ENCODE measurements around the gene ESR1.
"Not testable (repeated sequence)": the region's sequence is repeated elsewhere in the genome, so short reads cannot be mapped to it uniquely, and the experiment has no call there.

ESR1 gene

DNA sequence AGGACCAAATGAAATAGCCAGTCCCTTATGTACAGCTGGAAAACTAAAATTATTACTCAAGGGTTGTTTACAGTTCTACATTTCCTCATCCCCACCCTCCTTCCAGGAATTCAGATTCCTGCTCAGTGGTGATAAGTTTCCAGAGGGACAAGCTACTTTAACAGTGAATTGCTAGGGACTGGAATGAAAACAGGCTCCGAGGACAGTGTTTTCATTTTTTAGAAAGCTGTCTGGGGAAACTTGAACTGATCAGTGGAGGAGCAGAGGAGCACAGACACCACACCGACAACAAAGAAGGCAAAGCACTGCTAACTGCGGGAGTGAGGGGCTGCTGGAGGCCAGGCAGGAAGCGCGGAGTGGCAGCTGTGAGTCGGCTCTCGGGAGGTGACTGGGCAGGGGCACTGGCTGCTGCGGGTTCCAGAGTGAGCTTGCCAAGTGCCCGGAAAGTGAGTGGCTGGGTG is 322.2 kb downstream of the ESR1 start:
- no peak overlapping the region for H3K4me2 ChIP-seq (ENCODE audit: low read length)
- H4K8ac ChIP-seq (ENCODE audit: low read depth, low read length): no peak overlapping the region
- H3K23ac ChIP-seq (ENCODE audit: low read length): no peak overlapping the region
- H2BK120ac ChIP-seq (ENCODE audit: low read depth, low read length): no peak overlapping the region
- no peak overlapping the region for H3K4me3 ChIP-seq (ENCODE audit: low read length)
- no peaks in the 10 kb centered on the region for H3K79me1 ChIP-seq (ENCODE audit: low read length)
- no peak overlapping the region for H3K9ac ChIP-seq (ENCODE audit: low read length)
- H2BK5ac ChIP-seq (ENCODE audit: low read length): no peak overlapping the region
- H3K79me2 ChIP-seq (ENCODE audit: control insufficient read depth, insufficient read depth, low read length): no peaks in the 10 kb centered on the region
- peak; percentile 9 for DNase-seq
- no peak overlapping the region for H4K5ac ChIP-seq (ENCODE audit: low read length)
- H3K18ac ChIP-seq (ENCODE audit: low read length): no peak overlapping the region
- no peaks in the 10 kb centered on the region for H3K36me3 ChIP-seq (ENCODE audit: control insufficient read depth, insufficient read depth, low read length)
- no peak overlapping the region for H2BK15ac ChIP-seq (replicated peaks; ENCODE audit: low read depth)
- WGBS (ENCODE audit: extremely low coverage, insufficient coverage, low lambda C conversion rate): no CpG with 5 or more reads among the region's 9 CpGs
- H3K27me3 ChIP-seq (ENCODE audit: insufficient read depth, low read length, poor library complexity): no peaks in the 10 kb centered on the region
- no peak overlapping the region for H3K56ac ChIP-seq (ENCODE audit: low read length)
- no peak overlapping the region for H3K27ac ChIP-seq (ENCODE audit: low read depth, low read length)
- H3K4ac ChIP-seq (ENCODE audit: low read depth, low read length): no peak overlapping the region
- H3K4me1 ChIP-seq (ENCODE audit: control insufficient read depth, low read depth, low read length): no peaks in the 10 kb centered on the region
- no peak overlapping the region for H2AK5ac ChIP-seq (ENCODE audit: low read length)

DNA sequence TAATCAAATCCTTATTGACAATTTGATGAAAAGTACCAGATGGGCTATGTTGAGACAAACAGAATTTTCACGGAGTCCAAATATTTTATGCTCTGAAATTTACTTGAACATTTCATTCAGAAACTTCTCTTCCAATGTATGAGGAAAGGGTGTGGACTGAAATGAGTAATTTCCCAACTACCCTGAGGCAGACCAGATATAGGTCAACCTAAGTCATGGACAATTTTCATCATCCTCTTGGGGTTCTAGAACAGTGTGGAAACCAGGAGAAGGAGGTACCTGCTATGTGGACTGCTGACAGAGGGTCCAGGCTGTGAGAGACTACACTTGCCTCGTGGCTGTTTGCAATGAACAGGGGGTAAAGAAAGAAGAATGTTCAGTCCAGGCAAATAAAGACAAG is 323.0 kb downstream of the ESR1 start:
- Histone ChIP-seq H3K4me2 (ENCODE audit: low read length) (no peak overlapping the region), H3K27me3 (ENCODE audit: insufficient read depth, low read length, poor library complexity) (no peaks in the 10 kb centered on the region), H3K23ac (ENCODE audit: low read length) (no peak overlapping the region), H2AK5ac (ENCODE audit: low read length) (no peak overlapping the region), H3K79me2 (ENCODE audit: control insufficient read depth, insufficient read depth, low read length) (no peaks in the 10 kb centered on the region), H3K79me1 (ENCODE audit: low read length) (no peaks in the 10 kb centered on the region), H2BK15ac (replicated peaks; ENCODE audit: low read depth) (no peak overlapping the region), H3K4me3 (ENCODE audit: low read length) (no peak overlapping the region), H3K27ac (ENCODE audit: low read depth, low read length) (no peak overlapping the region), H3K36me3 (ENCODE audit: control insufficient read depth, insufficient read depth, low read length) (no peaks in the 10 kb centered on the region), H4K8ac (ENCODE audit: low read depth, low read length) (no peak overlapping the region), H2BK120ac (ENCODE audit: low read depth, low read length) (no peak overlapping the region), H3K18ac (ENCODE audit: low read length) (no peak overlapping the region), H4K5ac (ENCODE audit: low read length) (no peak overlapping the region), H3K4me1 (ENCODE audit: control insufficient read depth, low read depth, low read length) (no peaks in the 10 kb centered on the region), H2BK5ac (ENCODE audit: low read length) (no peak overlapping the region), H3K56ac (ENCODE audit: low read length) (no peak overlapping the region), H3K9ac (ENCODE audit: low read length) (no peak overlapping the region), H3K4ac (ENCODE audit: low read depth, low read length) (no peak overlapping the region)
- no peak for DNase-seq
- no CpG with 5 or more reads among the region's 2 CpGs for WGBS (ENCODE audit: extremely low coverage, insufficient coverage, low lambda C conversion rate)

DNA sequence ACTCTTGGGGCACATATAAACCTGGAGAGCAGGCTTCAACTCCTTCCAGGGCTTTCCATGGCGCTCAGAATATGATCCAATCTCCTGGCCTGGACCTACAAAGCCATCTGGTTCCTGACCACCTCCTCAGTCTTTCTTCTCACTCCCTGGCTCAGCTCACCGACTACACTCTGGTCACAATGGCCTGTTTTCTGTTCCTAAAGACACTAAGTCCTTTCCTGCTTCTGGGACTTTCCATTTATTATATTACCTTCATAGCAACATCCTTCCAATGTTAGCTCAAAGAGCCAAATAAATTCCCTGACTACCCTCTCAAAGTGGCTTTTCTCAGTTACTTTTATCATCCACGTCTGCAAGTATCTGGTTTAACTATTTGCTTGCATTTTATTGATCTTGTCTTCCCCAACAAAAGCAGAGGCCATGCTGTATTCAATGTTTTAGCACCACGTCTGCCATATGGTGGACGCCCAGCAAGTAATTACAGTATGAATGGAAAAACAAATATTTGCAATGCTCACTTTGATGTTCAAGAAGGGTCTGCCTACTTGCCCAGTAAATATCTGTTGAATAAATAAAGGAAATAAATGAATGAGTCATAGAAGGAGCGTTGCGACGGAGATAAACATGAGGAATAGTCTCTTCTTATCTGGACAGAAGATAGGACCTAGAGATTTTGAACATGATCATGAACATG is 328.4 kb downstream of the ESR1 start:
- H3K9ac ChIP-seq (ENCODE audit: low read length): no peak overlapping the region
- H3K4ac ChIP-seq (ENCODE audit: low read depth, low read length): no peak overlapping the region
- H4K5ac ChIP-seq (ENCODE audit: low read length): no peak overlapping the region
- H2BK5ac ChIP-seq (ENCODE audit: low read length): no peak overlapping the region
- H2BK15ac ChIP-seq (replicated peaks; ENCODE audit: low read depth): no peak overlapping the region
- no peak overlapping the region for H3K4me3 ChIP-seq (ENCODE audit: low read length)
- no peak overlapping the region for H3K18ac ChIP-seq (ENCODE audit: low read length)
- no peak overlapping the region for H3K56ac ChIP-seq (ENCODE audit: low read length)
- H2AK5ac ChIP-seq (ENCODE audit: low read length): no peak overlapping the region
- H3K79me1 ChIP-seq (ENCODE audit: low read length): no peaks in the 10 kb centered on the region
- no peaks in the 10 kb centered on the region for H3K79me2 ChIP-seq (ENCODE audit: control insufficient read depth, insufficient read depth, low read length)
- H4K8ac ChIP-seq (ENCODE audit: low read depth, low read length): no peak overlapping the region
- no peak overlapping the region for H3K23ac ChIP-seq (ENCODE audit: low read length)
- no peak overlapping the region for H2BK120ac ChIP-seq (ENCODE audit: low read depth, low read length)
- H3K4me1 ChIP-seq (ENCODE audit: control insufficient read depth, low read depth, low read length): no peaks in the 10 kb centered on the region
- no peaks in the 10 kb centered on the region for H3K36me3 ChIP-seq (ENCODE audit: control insufficient read depth, insufficient read depth, low read length)
- H3K4me2 ChIP-seq (ENCODE audit: low read length): no peak overlapping the region
- no peak overlapping the region for H3K27ac ChIP-seq (ENCODE audit: low read depth, low read length)
- WGBS (ENCODE audit: extremely low coverage, insufficient coverage, low lambda C conversion rate): no CpG with 5 or more reads among the region's 8 CpGs
- no peak for DNase-seq
- H3K27me3 ChIP-seq (ENCODE audit: insufficient read depth, low read length, poor library complexity): no peaks in the 10 kb centered on the region

DNA sequence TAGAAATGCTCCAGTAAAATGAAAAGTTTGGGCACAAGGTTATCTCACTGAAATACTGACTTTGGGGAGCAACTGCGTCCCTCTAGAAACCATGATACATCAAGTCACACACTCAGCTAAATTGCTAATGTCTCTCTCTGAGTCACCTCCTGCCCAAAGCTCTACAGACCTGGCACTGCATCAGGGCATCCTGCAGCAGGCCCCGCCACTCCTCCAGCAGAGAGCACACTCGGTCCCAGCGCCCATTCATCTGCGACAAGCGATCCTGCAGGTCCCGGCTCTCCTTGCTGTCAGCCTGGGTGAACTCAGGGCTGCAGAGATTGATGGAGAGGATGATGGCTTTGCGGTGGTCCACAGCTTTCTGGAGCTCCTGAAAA is 329.0 kb downstream of the ESR1 start:
- H2BK120ac ChIP-seq (ENCODE audit: low read depth, low read length): no peak overlapping the region
- no peak overlapping the region for H3K4me3 ChIP-seq (ENCODE audit: low read length)
- no peak overlapping the region for H4K5ac ChIP-seq (ENCODE audit: low read length)
- no CpG with 5 or more reads among the region's 8 CpGs for WGBS (ENCODE audit: extremely low coverage, insufficient coverage, low lambda C conversion rate)
- H2BK5ac ChIP-seq (ENCODE audit: low read length): no peak overlapping the region
- H4K8ac ChIP-seq (ENCODE audit: low read depth, low read length): no peak overlapping the region
- H3K9ac ChIP-seq (ENCODE audit: low read length): no peak overlapping the region
- no peak overlapping the region for H2AK5ac ChIP-seq (ENCODE audit: low read length)
- H3K23ac ChIP-seq (ENCODE audit: low read length): no peak overlapping the region
- H3K18ac ChIP-seq (ENCODE audit: low read length): no peak overlapping the region
- H3K4ac ChIP-seq (ENCODE audit: low read depth, low read length): no peak overlapping the region
- no peak overlapping the region for H3K4me2 ChIP-seq (ENCODE audit: low read length)
- no peaks in the 10 kb centered on the region for H3K27me3 ChIP-seq (ENCODE audit: insufficient read depth, low read length, poor library complexity)
- H3K4me1 ChIP-seq (ENCODE audit: control insufficient read depth, low read depth, low read length): no peaks in the 10 kb centered on the region
- no peak overlapping the region for H3K56ac ChIP-seq (ENCODE audit: low read length)
- H2BK15ac ChIP-seq (replicated peaks; ENCODE audit: low read depth): no peak overlapping the region
- H3K36me3 ChIP-seq (ENCODE audit: control insufficient read depth, insufficient read depth, low read length): no peaks in the 10 kb centered on the region
- no peak overlapping the region for H3K27ac ChIP-seq (ENCODE audit: low read depth, low read length)
- H3K79me2 ChIP-seq (ENCODE audit: control insufficient read depth, insufficient read depth, low read length): no peaks in the 10 kb centered on the region
- no peak for DNase-seq
- no peaks in the 10 kb centered on the region for H3K79me1 ChIP-seq (ENCODE audit: low read length)

DNA sequence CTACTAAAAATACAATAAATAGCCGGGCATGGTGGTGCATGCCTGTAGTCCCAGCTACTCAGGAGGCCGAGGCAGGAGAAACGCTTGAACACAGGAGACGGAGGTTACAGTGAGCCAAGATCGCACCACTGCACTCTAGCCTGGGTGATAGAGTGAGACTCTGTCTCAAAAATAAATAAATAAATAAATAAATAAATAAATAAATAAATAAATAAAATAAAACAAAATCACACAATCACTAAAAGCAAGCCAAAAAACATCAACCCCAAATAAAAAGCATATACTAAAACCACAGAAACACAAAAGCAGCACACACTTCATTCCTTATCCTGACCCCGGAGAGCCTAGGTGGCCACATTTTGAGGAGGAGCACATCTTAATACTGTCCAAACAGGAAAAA is 330.9 kb downstream of the ESR1 start:
- H3K27me3 ChIP-seq (ENCODE audit: insufficient read depth, low read length, poor library complexity); H3K36me3 ChIP-seq (ENCODE audit: control insufficient read depth, insufficient read depth, low read length); H3K4me2 ChIP-seq (ENCODE audit: low read length); H4K8ac ChIP-seq (ENCODE audit: low read depth, low read length); H2BK120ac ChIP-seq (ENCODE audit: low read depth, low read length); H2BK15ac ChIP-seq (replicated peaks; ENCODE audit: low read depth); H3K23ac ChIP-seq (ENCODE audit: low read length); H3K4me1 ChIP-seq (ENCODE audit: control insufficient read depth, low read depth, low read length); H3K79me2 ChIP-seq (ENCODE audit: control insufficient read depth, insufficient read depth, low read length); H3K18ac ChIP-seq (ENCODE audit: low read length); H3K4me3 ChIP-seq (ENCODE audit: low read length); H3K56ac ChIP-seq (ENCODE audit: low read length); H3K4ac ChIP-seq (ENCODE audit: low read depth, low read length); H3K27ac ChIP-seq (ENCODE audit: low read depth, low read length); H4K5ac ChIP-seq (ENCODE audit: low read length); H2AK5ac ChIP-seq (ENCODE audit: low read length); H3K79me1 ChIP-seq (ENCODE audit: low read length); DNase-seq; H2BK5ac ChIP-seq (ENCODE audit: low read length); H3K9ac ChIP-seq (ENCODE audit: low read length): not testable (repeated sequence)
- WGBS (ENCODE audit: extremely low coverage, insufficient coverage, low lambda C conversion rate): no CpG with 5 or more reads among the region's 6 CpGs

- Histone ChIP-seq H2BK15ac (replicated peaks; ENCODE audit: low read depth) (no peak overlapping the region), H3K18ac (ENCODE audit: low read length) (no peak overlapping the region), H2BK5ac (ENCODE audit: low read length) (no peak overlapping the region), H3K27ac (ENCODE audit: low read depth, low read length) (no peak overlapping the region), H3K79me2 (ENCODE audit: control insufficient read depth, insufficient read depth, low read length) (no peaks in the 10 kb centered on the region), H3K36me3 (ENCODE audit: control insufficient read depth, insufficient read depth, low read length) (no peaks in the 10 kb centered on the region), H2BK120ac (ENCODE audit: low read depth, low read length) (no peak overlapping the region), H3K4me1 (ENCODE audit: control insufficient read depth, low read depth, low read length) (no peaks in the 10 kb centered on the region), H3K4me3 (ENCODE audit: low read length) (no peak overlapping the region), H4K5ac (ENCODE audit: low read length) (no peak overlapping the region), H3K27me3 (ENCODE audit: insufficient read depth, low read length, poor library complexity) (no peaks in the 10 kb centered on the region), H4K8ac (ENCODE audit: low read depth, low read length) (no peak overlapping the region), H3K79me1 (ENCODE audit: low read length) (no peaks in the 10 kb centered on the region), H2AK5ac (ENCODE audit: low read length) (no peak overlapping the region), H3K4ac (ENCODE audit: low read depth, low read length) (no peak overlapping the region), H3K9ac (ENCODE audit: low read length) (no peak overlapping the region), H3K4me2 (ENCODE audit: low read length) (no peak overlapping the region), H3K23ac (ENCODE audit: low read length) (no peak overlapping the region), H3K56ac (ENCODE audit: low read length) (no peak overlapping the region)
- no peak for DNase-seq
- WGBS (ENCODE audit: extremely low coverage, insufficient coverage, low lambda C conversion rate): no CpG with 5 or more reads among the region's 5 CpGs
Measured at GRCh38 chr6:152142105-152142504, 334.6 kb downstream of the ESR1 start.
